Ureter (tissue), 1 donor: Measurements from ENCODE around the gene GRIK4. TPM values are rescaled to one million over a fixed set of nuclear protein-coding genes. Genes with fewer than 3 reads are reported as not detected.

Experiments used
- DNase-seq: peaks from one replicate; pipeline ENCODE4 v3.0.0-alpha.2; 2020; ENCODE audit warnings: low spot score
- total RNA-seq: library from RNA; stranded (reverse); gene quantifications from one replicate; pipeline ENCODE4 v1.2.4, GENCODE V29; 2023
- donor health status: DM: yes; HTN: yes; CAD: no.

GRIK4 gene
- total RNA-seq, 1 donor from 2014 or later = 0.21 TPM

DNA sequence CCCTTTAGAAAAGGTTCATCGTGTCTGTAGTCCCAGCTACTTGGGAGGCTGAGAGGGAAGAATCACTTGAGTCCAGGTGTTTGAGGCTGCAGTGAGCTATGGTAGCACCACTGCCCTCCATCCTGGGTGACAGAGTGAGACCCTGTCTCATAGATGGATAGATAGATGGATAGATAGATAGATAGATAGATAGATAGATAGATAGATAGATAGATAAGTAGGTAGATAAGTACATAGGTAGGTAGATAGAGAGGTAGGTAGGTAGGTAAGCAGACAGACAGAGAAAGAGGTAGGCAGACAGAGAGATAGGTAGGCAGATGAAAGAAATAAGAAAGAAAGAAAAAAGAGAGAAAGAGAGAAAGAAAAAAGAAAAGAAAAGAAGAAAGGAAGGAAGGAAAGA is 156.4 kb downstream of the GRIK4 start:
- DNase-seq = no peak

DNA sequence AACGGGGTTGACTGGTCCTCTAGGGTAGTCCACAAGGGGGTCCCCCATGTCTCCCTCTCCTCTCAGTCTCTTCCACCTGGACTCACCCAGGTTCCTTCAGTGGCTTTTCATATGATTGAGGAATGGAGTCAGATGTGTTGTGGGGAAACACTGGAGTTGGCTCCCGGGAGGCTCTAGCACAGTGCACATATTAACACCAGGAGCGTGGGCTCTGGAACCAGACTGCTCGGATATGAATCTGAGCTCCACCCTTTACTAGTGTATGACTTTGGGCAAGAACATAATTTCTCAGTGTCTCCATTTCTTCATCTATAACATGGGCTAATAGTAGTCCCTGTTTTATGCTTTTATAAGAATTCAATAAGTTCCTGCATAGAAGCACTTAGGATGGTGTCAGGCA is 157.0 kb downstream of the GRIK4 start:
- DNase-seq = no peak

DNA sequence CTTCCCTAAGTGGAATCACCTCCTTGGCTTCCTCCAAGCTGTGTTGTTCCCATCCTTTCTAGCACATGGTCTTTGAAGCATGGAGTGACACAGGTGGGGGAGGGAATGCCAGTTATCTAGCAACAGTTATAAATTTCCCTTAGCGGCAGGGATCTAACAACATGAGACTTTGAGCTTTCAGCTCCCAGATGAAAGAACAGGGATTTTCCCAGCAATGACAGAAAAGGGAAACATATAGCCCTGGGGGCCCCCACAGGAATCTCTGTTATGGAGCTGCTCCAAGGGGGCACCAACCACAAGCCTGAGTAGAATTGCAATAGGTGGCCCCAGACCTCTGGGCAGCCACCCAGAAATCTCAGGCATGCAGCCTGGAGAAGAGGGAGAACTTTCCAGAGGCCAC is 163.0 kb downstream of the GRIK4 start:
- DNase-seq = no peak

DNA sequence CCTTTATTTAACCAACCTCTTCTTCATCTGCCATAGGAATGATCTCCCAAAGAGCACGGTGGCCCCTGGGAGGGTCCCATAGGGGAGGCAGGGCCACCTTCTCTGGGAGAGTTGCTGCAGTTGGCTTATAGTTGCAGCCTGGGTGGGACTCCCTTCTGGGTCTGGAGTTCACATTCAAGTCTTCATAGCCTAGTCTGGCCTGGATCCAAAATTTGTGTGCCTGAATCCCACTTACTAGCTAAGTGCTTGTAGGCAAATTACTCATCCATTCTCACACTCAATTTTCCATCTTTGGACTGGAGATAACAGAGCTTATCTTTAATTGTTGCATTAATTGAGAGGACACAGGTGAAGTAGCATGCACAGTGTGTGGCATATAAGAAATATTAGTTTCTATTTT is 163.6 kb downstream of the GRIK4 start:
- DNase-seq = no peak

DNA sequence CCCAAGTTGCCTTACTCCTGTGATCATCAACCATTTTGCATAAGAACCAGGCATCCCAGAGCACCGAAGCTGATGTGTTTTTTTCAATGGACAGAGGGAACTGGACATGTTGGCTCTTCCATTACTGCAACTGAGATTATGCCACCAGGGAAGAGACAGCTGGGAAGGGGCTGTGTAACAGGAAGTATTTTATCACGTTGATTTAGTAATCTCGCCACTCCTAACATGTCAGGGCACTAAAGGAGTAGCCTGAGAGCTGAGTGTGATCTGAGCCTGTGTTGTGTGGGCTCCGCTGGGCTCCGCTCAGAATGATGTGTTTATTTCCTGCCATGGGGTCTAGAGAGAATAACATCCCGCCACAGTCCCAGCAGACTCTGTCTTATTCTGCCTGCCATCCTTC is 165.4 kb downstream of the GRIK4 start:
- DNase-seq = no peak

DNA sequence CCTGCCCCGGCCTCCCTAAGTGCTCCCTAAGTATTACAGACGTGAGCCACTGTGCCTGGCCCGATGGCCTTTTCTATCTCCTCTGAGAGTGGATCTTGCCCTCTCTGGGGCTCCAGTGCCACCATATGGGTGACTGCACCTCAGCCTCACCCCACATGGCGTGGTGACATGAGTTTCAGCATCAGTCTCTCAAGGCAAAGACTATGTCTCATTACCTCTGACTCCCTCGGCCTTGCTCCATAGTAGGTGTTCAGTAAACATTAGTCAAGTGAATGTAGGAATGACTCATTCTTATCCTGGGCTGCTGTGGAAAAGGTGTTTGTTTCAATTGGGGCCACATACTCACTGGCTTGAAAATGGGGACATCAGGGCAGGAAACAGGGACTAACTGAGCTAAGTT is 168.8 kb downstream of the GRIK4 start:
- DNase-seq = no peak

DNA sequence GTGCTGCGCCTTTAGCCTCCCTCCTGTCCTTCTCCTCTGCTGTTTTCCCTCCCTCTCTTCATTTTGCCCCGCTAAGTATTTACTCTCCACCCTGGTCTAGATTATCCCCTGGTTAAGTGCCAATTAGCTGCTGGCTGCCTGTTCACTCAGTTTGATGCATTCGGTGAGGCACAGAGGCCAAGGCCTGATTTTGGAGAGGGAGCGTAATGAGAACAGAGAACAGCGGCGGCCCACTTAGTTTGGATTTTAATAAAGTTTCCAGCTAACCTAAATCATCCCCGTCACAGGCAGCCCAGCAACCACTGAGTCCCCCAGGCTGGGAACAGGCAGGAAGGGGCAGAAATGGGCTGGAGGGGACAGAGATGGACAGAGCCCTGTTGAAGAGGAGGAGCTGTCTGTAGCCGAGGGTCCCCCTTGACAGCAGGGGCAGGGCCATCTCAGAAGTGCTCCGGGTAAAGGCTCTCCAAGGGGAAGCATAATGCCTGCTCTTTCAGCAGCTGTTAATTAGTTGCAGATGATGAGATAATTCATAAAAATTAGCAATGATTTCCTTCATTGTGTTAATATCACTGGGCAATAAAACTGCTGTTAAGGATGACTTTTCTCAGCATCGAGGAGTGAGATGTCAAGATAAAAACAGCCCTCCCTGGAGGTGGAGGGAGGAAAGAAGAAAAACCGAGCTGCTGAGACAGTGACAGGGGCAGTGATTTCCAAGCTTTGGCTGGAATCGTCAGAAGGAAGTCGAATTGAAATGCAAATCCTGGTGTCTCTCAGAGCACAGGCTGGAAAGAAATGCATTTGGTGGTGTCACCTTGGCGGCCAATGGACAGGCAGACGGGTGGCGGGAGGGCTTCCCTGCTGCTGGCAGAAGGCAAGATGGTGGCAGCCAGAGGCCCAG is 170.1 kb downstream of the GRIK4 start:
- no peak for DNase-seq

DNA sequence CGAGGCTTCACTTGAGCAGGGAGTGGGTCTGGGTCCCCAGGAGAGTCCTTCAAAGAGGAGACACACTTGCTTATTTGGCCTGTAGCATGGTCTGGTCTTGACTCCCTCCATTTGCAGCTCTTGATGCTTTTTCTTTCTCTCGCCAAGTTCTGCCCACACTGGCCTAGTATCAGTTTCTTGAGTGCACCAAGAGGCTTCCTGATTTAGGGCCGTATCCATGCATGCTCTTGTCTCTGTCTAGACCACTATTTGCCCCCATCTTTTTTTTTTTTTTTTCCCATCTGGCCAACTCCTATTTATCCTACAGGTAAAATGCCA is 170.7 kb downstream of the GRIK4 start:
- no peak for DNase-seq

DNA sequence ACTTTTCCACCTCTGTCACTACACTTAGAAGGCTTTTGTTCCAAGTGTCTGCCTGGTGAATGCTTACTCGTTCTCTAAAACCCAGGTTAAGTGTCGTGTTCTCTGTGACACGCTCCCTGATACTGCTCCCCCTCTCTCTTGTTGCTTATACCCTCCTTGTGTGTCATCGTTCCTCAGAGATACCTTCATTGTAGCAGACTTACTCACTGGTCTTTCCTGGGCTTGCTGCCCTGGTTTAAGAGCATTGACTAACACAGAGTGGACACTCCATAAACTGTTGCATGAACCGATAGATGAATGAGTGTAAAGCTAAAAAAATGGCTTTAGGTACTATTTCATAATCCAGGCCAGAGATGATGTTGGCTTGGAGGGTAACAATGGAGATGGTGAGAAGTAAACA is 171.3 kb downstream of the GRIK4 start:
- DNase-seq = no peak

DNA sequence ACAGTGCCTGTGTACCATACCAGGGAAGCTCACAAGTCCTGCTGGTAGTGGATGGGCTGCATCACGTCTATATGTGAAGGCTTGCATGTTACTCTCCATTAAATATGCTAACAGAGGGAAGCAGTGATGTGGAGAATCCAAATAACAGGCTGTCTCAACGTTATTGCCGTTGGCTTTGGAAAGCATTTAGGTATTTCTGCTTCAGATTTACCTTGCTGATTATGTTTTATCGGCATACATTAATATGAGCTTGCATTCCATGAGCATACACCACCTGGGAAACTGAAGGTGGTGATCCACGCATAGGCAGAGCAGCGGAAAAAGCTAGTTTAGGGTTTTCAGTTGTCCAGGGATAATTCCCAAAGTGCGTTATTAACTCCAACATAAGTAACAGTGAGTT is 175.0 kb downstream of the GRIK4 start:
- DNase-seq = no peak

DNA sequence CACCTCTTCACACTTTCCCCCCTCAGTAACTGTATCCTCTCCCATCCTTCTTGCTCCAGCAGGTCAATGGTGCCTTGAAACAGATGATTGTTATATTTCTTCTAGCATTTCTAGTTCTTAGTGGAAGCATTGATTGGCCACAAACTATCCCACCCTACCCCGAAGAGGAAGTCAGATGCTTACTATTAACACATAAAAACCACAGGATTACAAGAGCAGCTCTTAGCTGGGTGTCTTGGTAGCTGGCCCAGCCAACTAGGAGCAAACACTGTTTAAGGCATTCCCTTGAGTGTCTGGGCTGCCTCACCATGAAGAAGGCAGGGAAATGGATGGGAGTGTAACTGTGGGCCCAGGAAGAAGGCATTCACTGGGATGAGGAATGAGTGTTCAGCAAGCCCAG is 176.6 kb downstream of the GRIK4 start:
- no peak for DNase-seq

DNA sequence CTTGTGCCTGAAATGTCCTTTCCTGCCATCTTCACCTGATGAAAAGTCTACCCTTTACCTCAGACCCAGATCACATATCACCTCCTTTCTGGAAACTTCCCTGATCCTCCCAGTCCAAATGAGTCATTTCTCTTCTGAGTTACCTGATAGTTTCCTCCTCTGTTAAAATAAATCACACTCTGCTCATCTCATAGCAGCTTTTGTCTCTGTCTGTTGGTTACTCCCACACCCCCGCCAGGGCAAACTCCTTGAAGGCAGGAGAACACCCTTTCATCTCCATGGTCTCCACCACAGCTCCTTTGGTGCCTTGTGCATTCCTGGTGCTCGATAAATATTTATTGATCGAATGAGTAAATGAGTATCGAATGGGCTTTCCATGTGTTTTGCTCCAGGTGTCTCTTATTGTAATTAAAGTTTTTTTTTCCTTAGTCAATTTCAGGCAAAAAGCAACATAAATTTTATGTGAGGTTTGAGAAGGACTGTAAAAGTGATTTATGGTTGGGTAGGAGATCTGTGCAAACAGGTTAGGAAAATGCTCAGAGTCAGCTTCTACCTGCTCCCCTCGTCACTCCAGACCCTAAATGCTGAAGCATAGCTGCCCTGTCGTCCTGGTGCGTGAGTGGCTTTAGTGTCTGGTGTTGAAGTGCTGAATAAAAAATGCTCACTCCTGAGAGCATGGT is 178.2 kb downstream of the GRIK4 start:
- DNase-seq = no peak

DNA sequence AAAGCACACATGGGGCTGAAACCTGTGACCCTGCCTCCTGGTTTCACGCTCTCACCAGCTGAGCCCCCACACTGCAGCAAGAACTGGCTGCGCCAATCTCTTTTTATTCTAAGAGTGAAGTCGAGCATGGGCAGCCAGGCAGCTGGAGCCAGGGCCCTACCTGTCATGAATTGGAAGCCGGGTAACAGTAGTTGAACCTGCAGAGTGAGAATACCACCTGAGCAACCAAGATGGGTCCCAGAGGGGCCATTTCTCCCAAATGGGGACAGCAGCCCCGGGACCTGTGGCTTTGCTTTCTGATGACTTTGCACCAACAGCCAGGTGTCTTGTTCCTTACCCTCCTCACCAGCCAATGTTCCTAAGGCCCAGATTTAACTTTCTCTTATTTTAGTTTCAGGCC is 178.9 kb downstream of the GRIK4 start:
- no peak for DNase-seq

DNA sequence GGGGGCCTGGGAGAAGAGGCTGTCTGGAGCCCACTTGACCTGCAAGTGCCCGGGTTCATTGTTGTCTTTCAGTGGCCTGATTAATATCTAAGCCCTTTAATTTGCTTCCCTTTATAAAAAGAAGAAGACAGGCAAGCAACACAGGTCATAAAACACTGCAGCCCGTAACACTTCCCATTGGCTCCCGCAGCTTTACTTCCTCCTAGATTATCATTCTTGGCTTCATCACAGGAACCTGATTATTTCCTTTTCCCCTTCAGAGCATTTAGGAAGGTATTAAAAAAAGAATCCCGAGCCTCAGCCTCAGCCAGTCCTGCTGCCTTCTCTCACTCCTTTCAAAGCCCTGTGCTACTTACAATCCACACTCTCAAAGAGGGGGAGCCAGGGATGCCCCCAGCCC is 183.2 kb downstream of the GRIK4 start:
- no peak for DNase-seq

DNA sequence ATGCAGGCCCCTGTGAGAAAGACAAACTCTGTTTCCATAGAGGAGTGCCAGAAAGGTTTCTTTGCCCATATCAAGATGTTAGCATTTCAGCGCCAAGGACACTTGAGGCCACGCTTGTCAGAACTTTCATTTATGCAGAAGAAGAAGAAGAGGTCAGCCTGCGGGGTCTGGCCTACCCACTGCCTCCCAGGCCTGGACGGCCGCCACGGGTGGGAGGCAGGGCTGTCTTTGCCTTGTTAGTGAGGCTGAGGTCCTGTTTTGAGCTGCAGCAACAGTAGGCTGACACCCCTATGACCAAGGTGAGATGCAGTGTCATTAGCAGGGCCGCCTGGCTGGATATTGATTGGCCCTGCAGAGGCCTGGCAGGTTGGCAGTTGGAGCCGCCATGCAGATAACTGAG is 183.9 kb downstream of the GRIK4 start:
- DNase-seq = no peak

DNA sequence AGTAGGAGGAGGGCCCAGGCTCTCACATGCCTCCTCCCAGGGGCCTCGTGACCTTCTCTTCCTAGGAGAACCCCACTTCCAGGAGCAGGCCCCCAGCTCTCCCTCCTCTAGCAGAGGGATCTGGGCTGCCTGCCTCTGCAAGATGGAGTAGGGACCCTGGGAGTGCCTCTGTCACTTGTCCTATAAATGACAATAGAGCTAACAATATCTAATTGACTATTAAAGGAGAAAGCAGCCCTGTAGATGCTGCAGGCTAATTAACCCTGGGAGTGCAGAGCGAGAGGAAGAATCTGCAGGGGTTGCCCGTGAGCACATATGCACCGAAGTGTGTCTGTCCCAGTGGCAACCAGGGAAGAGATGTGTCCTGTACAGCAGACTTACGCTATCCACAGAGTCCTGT is 184.4 kb downstream of the GRIK4 start:
- DNase-seq = no peak

DNA sequence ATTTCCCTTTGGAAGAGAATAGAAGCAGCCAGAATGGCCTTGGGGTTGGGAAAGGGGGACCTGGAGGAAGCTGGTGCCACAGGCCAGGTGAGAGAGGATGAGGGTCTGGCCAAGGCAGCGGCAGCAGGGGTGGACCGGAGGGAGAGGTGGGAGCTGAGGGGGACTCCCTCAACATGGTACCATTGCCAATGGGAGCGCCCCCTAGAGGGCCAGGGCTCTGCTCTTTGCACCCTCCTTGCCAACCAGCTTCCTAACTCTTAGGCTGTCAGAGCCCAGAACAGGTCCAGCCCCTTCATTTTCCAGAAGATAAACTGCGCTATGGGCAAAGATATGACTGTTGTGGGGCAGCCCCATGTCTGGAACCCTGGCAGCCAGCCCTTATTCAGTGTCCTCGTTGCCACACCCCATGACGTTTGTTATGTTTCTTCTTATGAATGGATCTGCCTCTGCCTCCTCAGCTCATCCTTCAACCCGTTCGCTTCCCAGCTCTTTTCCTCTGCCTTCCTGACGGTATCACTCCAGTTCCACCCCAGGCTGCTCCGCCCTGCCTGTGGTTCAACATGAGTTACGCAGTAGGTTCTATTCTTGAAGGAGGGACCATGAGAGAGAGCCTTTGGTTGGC is 185.2 kb downstream of the GRIK4 start:
- no peak for DNase-seq

DNA sequence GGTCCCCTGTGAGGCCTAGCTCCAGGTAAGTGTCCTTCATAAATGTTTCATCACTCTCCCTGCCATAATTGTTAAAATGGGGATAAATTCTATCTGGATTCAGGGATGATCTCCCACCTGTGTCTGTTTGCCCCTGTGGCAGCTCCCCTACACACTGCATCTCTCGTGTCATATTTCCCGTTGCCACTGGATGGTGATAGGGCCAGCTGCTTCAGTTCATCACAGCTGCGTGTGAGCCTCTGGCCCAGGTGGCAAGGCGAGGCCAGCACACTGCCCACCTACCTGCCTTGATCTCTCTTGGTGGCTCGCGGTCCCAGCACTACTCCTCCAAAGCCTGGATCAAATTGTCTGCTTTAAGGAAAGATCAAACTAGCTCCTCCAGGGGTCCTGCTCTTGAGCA is 187.4 kb downstream of the GRIK4 start:
- DNase-seq = no peak

DNA sequence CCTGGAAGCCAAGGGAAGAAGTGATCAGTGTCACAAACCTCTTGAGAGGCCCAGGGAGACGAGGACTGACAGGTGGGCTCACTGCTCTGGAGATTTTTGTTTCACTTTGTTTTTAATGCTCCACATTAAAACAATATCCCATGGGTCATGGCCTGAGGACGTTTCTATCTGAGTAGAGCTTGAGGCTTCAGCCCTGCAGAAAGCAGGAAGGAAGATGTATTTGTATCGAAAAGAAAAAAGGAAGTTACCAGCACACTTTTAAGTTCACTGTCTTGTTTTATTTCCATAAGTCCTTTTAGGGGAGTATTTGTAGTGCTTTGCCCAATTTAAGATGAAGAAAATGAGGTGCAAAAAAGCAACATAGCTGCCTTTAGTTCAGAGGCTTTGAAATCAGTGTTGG is 191.1 kb downstream of the GRIK4 start:
- DNase-seq = no peak

DNA sequence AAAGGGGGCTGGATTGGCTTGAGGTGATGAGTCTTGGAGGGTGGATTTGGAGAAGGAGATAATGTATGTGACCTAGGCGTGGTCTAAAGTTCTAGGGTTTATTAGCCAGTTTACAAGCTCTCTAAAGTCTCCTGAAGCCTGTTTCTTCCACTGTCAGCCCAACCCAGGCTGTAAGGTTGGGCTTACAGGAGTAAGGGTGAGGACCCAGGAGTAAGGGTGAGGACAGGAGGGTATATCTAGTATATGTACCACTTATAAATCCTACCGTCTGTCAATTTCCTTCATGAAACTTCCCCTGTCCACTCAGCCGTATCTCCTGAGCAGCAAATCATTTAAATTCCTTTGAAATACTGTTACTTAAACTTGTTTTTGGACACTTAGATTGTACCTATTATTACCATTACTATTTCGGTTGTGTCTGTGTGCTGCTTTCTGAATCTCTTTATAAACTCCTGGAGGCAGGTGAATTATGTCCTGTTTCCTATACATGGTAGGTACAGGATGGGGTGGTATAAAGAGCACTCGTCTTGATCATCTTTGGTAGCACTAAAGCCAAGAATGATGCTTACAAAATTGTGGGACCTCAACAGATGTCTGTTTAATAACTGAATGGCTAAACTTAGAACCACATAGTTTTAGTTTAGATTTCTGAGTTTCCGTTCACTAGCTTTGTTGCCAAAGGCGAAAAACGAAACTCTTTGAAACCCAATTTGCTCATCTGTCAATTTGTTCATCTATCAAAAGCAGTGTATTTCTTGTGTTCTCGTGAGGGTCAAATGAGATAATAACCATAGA is 192.0 kb downstream of the GRIK4 start:
- DNase-seq = no peak

DNA sequence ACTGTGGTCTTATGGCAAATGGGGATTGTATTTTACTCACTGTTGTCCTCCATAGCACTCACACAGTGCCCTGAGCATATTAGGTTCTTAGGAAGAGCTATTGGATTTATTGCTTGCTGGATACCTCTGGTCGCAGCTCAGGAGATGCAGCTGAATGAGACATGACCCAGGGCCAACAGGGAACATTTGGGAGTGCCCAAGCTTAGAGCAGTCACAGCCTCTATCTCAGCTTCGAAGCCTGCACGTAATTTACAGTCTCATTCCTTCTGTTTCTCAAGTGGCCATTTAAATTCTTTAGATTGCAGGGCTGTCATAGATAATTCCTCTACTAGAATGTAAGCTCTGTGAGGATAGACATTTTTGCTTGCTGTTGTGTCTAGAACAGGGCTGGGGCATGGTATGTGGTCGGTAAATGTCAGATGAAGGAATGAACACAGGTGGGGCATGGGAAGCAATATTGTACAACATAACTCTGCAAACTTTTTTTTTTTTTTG is 192.8 kb downstream of the GRIK4 start:
- no peak for DNase-seq

DNA sequence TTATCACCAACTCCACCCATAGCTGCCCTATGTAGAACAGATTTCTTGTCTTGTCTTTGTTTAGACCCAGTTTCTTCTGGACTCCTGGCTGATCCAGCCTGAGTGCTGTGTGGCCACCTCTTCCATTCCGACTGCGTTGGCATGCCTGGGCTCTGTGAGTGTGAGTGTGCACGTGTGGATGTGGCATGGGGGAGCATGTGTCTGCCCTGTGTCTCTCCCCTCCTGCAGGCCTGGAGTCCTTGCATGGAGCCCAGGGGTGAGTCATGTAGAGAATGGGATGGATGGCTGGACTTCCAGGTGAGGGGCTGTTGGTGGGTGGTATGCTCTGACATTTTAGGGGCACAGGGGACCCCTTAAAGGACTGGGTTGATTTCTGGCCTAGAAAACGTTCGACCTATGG is 194.7 kb downstream of the GRIK4 start:
- DNase-seq = no peak
